Measurements from ENCODE around the gene SUPT4H1.

SUPT4H1 gene

DNA sequence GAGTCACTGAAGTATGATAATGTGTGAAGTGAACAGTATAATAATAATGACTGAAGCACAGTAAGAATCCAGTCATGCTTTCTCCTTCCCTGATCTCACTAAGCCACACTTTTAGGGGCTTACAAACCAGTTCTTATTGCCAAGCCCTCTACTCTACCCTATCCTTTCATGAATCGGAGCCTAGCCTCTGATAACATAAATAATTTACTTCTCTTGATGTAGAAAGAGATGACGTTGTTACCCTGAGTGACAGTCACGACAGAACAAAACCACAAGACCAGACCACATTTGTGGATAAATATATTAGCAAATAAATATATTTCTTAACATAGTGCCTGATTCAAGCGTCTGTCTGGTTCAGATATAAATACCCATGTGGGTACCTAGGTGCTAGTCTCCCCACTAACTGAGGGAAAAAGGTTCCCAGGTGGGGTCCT, 1.4 kb upstream of the SUPT4H1 start:
- DNase-seq (ENCODE audit: low read depth, low spot score) = no peak
- H3K4me3 ChIP-seq (ENCODE audit: low read depth, low read length) = no peak overlapping the region
- TF ChIP-seq, protein P1, sequence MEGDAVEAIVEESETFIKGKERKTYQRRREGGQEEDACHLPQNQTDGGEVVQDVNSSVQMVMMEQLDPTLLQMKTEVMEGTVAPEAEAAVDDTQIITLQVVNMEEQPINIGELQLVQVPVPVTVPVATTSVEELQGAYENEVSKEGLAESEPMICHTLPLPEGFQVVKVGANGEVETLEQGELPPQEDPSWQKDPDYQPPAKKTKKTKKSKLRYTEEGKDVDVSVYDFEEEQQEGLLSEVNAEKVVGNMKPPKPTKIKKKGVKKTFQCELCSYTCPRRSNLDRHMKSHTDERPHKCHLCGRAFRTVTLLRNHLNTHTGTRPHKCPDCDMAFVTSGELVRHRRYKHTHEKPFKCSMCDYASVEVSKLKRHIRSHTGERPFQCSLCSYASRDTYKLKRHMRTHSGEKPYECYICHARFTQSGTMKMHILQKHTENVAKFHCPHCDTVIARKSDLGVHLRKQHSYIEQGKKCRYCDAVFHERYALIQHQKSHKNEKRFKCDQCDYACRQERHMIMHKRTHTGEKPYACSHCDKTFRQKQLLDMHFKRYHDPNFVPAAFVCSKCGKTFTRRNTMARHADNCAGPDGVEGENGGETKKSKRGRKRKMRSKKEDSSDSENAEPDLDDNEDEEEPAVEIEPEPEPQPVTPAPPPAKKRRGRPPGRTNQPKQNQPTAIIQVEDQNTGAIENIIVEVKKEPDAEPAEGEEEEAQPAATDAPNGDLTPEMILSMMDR (IDR thresholded peaks at IDR 0.05; ENCODE audit: insufficient read depth, low read length, missing control alignments) = no peak
- CTCF ChIA-PET = interaction anchor here (1.4 to 6.7 kb wide), 4 partner anchors 31 to 46 kb away, joined by 3 to 43 read pairs (median 3); no protein-coding TSS in a partner anchor
- POLR2A ChIA-PET = interaction anchor here (0.7 to 4.8 kb wide), 4 partner anchors 11 to 36 kb away, joined by 4 to 88 read pairs (median 12); no protein-coding TSS in a partner anchor

DNA sequence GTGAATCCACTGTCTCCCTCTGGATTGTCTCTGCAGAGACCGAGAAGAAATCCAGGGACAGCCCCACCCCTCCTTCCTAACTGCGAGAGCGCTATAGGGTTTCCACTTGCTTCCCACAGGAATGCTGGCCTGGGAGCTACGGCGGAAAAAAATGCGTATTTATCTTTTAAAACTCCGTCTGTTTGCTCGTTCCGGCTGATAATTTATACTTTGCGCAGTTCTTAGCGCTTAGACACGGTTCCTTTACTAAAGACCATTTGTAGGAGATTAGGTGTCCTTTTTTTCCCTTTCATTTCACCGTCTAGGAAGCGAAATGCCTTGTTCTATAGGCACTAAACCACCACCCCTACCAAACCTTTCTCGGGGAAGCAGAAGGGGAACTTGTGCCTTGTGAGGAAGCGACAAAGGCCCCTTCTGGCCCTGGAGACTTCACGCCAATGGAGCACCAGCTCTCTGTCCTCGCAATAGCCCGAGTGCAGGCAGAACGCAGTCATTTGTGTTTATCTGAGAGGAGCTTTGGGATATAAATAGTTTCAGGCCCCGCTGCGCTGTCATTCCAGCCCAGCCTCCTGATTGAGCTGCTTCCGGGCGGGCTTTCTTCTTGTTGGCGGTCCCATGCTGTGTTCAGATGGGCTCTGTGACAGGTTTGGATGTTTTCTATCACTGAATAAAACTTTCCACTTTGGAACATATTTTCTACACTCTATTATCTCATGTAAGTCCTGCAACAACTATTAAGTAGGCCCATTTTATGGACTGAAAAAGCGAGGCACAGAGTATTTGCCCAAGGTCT, 791 bp upstream of the SUPT4H1 start:
- no peak for DNase-seq (ENCODE audit: low read depth, low spot score)
- peak overlapping the region; percentile 99 for H3K4me3 ChIP-seq (ENCODE audit: low read depth, low read length)
- ChIA-PET CTCF (interaction anchor here (1.1 to 6.7 kb wide), 10 partner anchors 10 to 105 kb away, joined by 3 to 43 read pairs (median 4); no protein-coding TSS in a partner anchor), POLR2A (interaction anchor here (0.7 to 4.8 kb wide), 12 partner anchors 9 to 346 kb away, joined by 3 to 88 read pairs (median 8); partner anchors contain the start of genes RNF43 and SRSF1)
- TF ChIP-seq, protein P1 (IDR thresholded peaks at IDR 0.05; ENCODE audit: insufficient read depth, low read length, missing control alignments) = no peak

DNA sequence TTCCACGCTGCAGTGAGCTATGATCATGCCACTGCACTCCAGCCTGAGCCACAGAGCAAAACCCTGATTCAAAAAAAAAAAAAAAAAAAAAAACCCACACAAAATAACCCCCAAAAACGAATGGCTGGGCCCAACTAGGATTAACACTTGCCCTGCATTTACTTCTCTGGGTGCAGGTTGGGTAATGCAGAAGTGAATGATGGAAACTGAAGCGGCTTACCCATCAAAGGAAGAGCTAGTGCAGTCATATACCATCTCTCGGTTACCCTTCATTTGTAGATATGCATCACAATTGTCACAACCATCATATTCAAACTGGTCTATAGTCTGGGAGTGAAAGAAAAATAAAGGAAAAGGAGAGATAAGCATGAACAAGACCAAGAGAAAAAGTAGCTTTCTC, 819 bp downstream of the SUPT4H1 start:
- TF ChIP-seq, protein P1 (IDR thresholded peaks at IDR 0.05; ENCODE audit: insufficient read depth, low read length, missing control alignments) = no peak
- H3K4me3 ChIP-seq (ENCODE audit: low read depth, low read length) = peak overlapping the region; percentile 99
- DNase-seq (ENCODE audit: low read depth, low spot score) = no peak
- ChIA-PET POLR2A (interaction anchor here (1.2 to 4.8 kb wide), 6 partner anchors 12 to 344 kb away, joined by 4 to 88 read pairs (median 7); partner anchors contain the start of genes RNF43 and SRSF1), CTCF (interaction anchor here (0.9 to 6.7 kb wide), 7 partner anchors 9 to 101 kb away, joined by 3 to 43 read pairs (median 5); no protein-coding TSS in a partner anchor)

DNA sequence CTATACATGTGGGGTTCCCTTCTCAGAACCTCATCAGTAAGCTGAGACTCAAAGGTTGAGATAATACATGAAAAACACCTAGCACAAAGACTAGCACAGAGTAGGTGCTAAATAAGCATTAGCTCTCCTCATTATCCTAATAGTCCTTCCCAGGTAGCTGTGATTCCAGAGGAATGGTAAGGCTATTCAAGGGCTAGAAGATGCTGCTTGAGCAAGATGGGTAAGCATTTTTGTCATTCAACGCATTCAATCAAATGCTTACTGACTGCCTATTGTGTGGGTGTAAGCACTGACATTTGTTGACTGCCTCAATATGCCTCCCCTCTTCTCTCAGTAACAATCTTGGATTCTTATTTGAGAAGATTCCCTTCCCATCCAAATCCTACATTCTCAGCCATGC, 4.0 kb downstream of the SUPT4H1 start:
- ChIA-PET POLR2A (interaction anchor here (1.3 kb wide), 1 partner anchor 9 kb away, joined by 5 read pairs; no protein-coding TSS in a partner anchor), CTCF (interaction anchor here (0.6 to 2.1 kb wide), 2 partner anchors 10 to 31 kb away, joined by 3 to 6 read pairs; no protein-coding TSS in a partner anchor)

DNA sequence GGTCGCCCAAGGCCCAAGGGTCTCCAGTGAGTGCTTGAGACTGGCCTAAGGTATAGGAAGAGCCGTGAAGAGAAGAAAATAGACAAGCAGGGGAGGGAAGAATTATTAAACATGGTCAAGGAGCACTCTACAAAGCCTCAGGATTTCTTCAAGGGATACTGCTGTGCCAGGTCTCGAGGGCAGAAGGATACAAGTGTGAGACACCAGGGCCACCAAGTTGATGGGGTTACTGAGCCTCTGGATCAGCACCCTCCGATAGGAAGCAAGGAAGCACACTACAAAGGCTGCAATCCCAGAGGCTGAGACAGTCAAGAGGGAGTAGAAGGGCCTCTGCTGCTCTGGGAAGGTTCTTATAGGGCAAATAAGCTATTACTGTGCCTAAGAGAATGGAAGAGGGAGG, 6.5 kb downstream of the SUPT4H1 start:
- no peak overlapping the region for H3K4me3 ChIP-seq (ENCODE audit: low read depth, low read length)
- no peak for DNase-seq (ENCODE audit: low read depth, low spot score)
- ChIA-PET POLR2A (no interaction called here), CTCF (interaction anchor here (0.7 to 1.9 kb wide), 2 partner anchors 28 to 72 kb away, joined by 3 to 7 read pairs; partner anchors contain the start of gene RNF43)
- TF ChIP-seq, protein P1 (IDR thresholded peaks at IDR 0.05; ENCODE audit: insufficient read depth, low read length, missing control alignments) = no peak

More for the DNA sequence above, 4.0 kb downstream of the SUPT4H1 start:
- TF ChIP-seq, protein P1 (IDR thresholded peaks at IDR 0.05; ENCODE audit: insufficient read depth, low read length, missing control alignments) = no peak
- no peak for DNase-seq (ENCODE audit: low read depth, low spot score)
- H3K4me3 ChIP-seq (ENCODE audit: low read depth, low read length) = no peak overlapping the region

DNA sequence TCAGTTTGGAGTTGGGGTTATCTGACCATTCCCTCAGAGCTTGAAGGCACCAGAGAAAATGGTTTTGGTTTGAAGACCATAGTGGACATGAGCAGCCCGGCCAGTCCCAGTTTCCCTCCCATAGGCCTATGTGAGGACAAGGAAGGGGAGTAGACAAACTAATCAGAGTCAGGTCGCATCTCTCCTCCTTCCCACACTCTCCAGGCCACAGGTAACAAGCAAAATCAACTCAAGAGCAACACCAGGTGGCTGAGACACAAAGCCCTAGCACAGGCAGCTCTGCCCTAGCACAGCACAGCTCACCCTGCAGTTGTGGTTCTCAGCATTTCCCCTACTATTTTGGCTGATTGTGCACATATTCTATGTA, 7.2 kb downstream of the SUPT4H1 start:
- no peak for DNase-seq (ENCODE audit: low read depth, low spot score)
- ChIA-PET POLR2A (no interaction called here), CTCF (interaction anchor here (0.7 to 1.9 kb wide), 3 partner anchors 27 to 73 kb away, joined by 3 to 7 read pairs (median 4); partner anchors contain the start of gene RNF43)
- TF ChIP-seq, protein P1 (IDR thresholded peaks at IDR 0.05; ENCODE audit: insufficient read depth, low read length, missing control alignments) = no peak
- H3K4me3 ChIP-seq (ENCODE audit: low read depth, low read length) = no peak overlapping the region

Data from AG04449 (cell line).